WTC11 (cell line): ENCODE measurements around the gene SLC7A6. TPM values are rescaled to one million over a fixed set of nuclear protein-coding genes. Genes with fewer than 3 reads are reported as not detected.

Source experiments
- ATAC-seq: fragments of 200-7000 bp; cut with Tn5 transposase; 2 replicates; pipeline ENCODE4 v1.10.0; 2021; ENCODE audit warnings: mild to moderate bottlenecking, moderate library complexity
- CTCF ChIA-PET: fragments of 300-600 bp; sonication (Branson Sonifier 250); formaldehyde crosslinking; loops from one replicate; lab custom pipeline; 2021; ENCODE audit warnings: antibody characterized with exemption; lab: Charles Lee
- POLR2A ChIA-PET: fragments of 350-600 bp; sonication (Branson Sonifier 250); formaldehyde crosslinking; loops from one replicate; lab custom pipeline; 2021; ENCODE audit warnings: antibody characterized with exemption; lab: Charles Lee
- DNase-seq: peaks from one replicate; pipeline ENCODE4 v3.0.0; 2021; ENCODE audit warnings: low spot score
- H3K27ac Mint-ChIP-seq: 2 replicates; pipeline ENCODE4 v1.8.0; 2021; ENCODE audit warnings: mixed read lengths
- H3K27me3 Mint-ChIP-seq: 2 replicates; pipeline ENCODE4 v1.8.0; 2021; ENCODE audit warnings: low read depth, mild to moderate bottlenecking, moderate library complexity, mixed read lengths
- H3K36me3 Mint-ChIP-seq: 2 replicates; pipeline ENCODE4 v1.8.0; 2021; ENCODE audit warnings: mixed read lengths
- H3K4me1 Mint-ChIP-seq: 2 replicates; pipeline ENCODE4 v1.8.0; 2022; ENCODE audit warnings: mixed read lengths
- H3K4me3 Mint-ChIP-seq: 2 replicates; pipeline ENCODE4 v1.8.0; 2021; ENCODE audit warnings: mild to moderate bottlenecking, moderate library complexity, mixed read lengths
- H3K9me3 Mint-ChIP-seq: 2 replicates; pipeline ENCODE4 v1.8.0; 2021; ENCODE audit warnings: mixed read lengths
- AR ChIP-seq: fragments of 250-450 bp; sonication (Bioruptor Pico); IDR thresholded peaks from 2 replicates; pipeline ENCODE4 v1.9.0; 2021; ENCODE audit warnings: mild to moderate bottlenecking
- CDX4 ChIP-seq: fragments of 250-450 bp; sonication (Bioruptor Pico); IDR thresholded peaks from 2 replicates; pipeline ENCODE4 v1.9.0; 2021; ENCODE audit warnings: moderate library complexity, mild to moderate bottlenecking, inconsistent platforms, borderline replicate concordance
- CREB1 ChIP-seq: sonication (generic); formaldehyde crosslinking; IDR thresholded peaks from 2 replicates; pipeline ENCODE4 v1.8.0; 2023; ENCODE audit warnings: mild to moderate bottlenecking, missing genetic modification reagents
- ELF4 ChIP-seq: sonication (generic); formaldehyde crosslinking; IDR thresholded peaks from 2 replicates; pipeline ENCODE4 v1.8.1; 2022; ENCODE audit warnings: low read depth, mild to moderate bottlenecking, moderate library complexity, missing genetic modification reagents
- ETV6 ChIP-seq: sonication (generic); formaldehyde crosslinking; IDR thresholded peaks from 2 replicates; pipeline ENCODE4 v1.8.1; 2022; ENCODE audit warnings: mild to moderate bottlenecking, missing genetic modification reagents
- HMGXB4 ChIP-seq: sonication (generic); formaldehyde crosslinking; IDR thresholded peaks from 2 replicates; pipeline ENCODE4 v1.8.1; 2023; ENCODE audit warnings: mild to moderate bottlenecking, moderate library complexity, missing genetic modification reagents
- IRF2 ChIP-seq: sonication (generic); formaldehyde crosslinking; IDR thresholded peaks from 2 replicates; pipeline ENCODE4 v1.8.0; 2022; ENCODE audit warnings: low read depth, missing genetic modification reagents, borderline replicate concordance
- JAZF1 ChIP-seq: fragments of 250-450 bp; sonication (Bioruptor Pico); IDR thresholded peaks from 2 replicates; pipeline ENCODE4 v1.9.0; 2021; ENCODE audit warnings: moderate library complexity, mild to moderate bottlenecking, inconsistent platforms
- NFE2L1 ChIP-seq: sonication (generic); formaldehyde crosslinking; IDR thresholded peaks from 2 replicates; pipeline ENCODE4 v1.8.1; 2023; ENCODE audit warnings: missing genetic modification reagents
- NR2C2 ChIP-seq: sonication (generic); formaldehyde crosslinking; IDR thresholded peaks from 2 replicates; pipeline ENCODE4 v1.8.0; 2022; ENCODE audit warnings: mild to moderate bottlenecking, missing genetic modification reagents
- OVOL2 ChIP-seq: fragments of 250-450 bp; sonication (Bioruptor Pico); IDR thresholded peaks from 2 replicates; pipeline ENCODE4 v1.9.0; 2021; ENCODE audit warnings: mild to moderate bottlenecking, borderline replicate concordance
- SMAD3 ChIP-seq: sonication (generic); formaldehyde crosslinking; IDR thresholded peaks from 2 replicates; pipeline ENCODE4 v1.8.0; 2022; ENCODE audit warnings: missing genetic modification reagents, mild to moderate bottlenecking, borderline replicate concordance
- STAT6 ChIP-seq: sonication (generic); formaldehyde crosslinking; conservative IDR thresholded peaks from 2 replicates; pipeline ENCODE4 v1.8.1; 2023; ENCODE audit warnings: mild to moderate bottlenecking, low read depth, missing genetic modification reagents, moderate library complexity
- total RNA-seq: library from RNA; stranded (reverse); gene quantifications from 3 replicates; pipeline ENCODE4 v1.2.3, GENCODE V29; 2021
- TF ChIP-seq, protein P1 (sequence below): sonication (generic); formaldehyde crosslinking; IDR thresholded peaks from 2 replicates; pipeline ENCODE4 v1.8.1; 2023; ENCODE audit warnings: mild to moderate bottlenecking, missing genetic modification reagents, moderate library complexity
- TF ChIP-seq, protein P2 (sequence below): fragments of 250-450 bp; sonication (Bioruptor Pico); IDR thresholded peaks from 2 replicates; pipeline ENCODE4 v1.9.0; 2021; ENCODE audit warnings: mild to moderate bottlenecking, borderline replicate concordance

SLC7A6 gene
- total RNA-seq, 1 experiment from 2014 or later: 27.4 TPM

- no peak for TF ChIP-seq OVOL2 (CRISPR knock-in tag)
- TF ChIP-seq STAT6: no peak
- TF ChIP-seq NR2C2 (CRISPR knock-in tag): no peak
- TF ChIP-seq CDX4 (CRISPR knock-in tag): no peak
- TF ChIP-seq, protein P1, sequence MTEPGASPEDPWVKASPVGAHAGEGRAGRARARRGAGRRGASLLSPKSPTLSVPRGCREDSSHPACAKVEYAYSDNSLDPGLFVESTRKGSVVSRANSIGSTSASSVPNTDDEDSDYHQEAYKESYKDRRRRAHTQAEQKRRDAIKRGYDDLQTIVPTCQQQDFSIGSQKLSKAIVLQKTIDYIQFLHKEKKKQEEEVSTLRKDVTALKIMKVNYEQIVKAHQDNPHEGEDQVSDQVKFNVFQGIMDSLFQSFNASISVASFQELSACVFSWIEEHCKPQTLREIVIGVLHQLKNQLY (CRISPR knock-in tag): no peak
These were observed 19.7 kb downstream of the SLC7A6 start (continued) for GRCh38 chr16:68283801-68284598.

GRCh38 chr16:68284847-68285246, 20.5 kb downstream of the SLC7A6 start:
- no peak overlapping the region for H3K4me3 Mint-ChIP-seq
- ATAC-seq (no peak), DNase-seq (no peak)
- ChIA-PET CTCF (interaction anchor here (0.6 to 3.3 kb wide), 4 partner anchors 18 to 79 kb away, joined by 3 to 13 read pairs (median 4); partner anchors contain the start of gene SLC7A6), POLR2A (no interaction called here)
- H3K27me3 Mint-ChIP-seq: no peaks in the 10 kb centered on the region
- no peak for TF ChIP-seq SMAD3 (CRISPR knock-in tag)
- TF ChIP-seq NFE2L1 (CRISPR knock-in tag): no peak
- no peak for TF ChIP-seq ETV6 (CRISPR knock-in tag)
- no peak for TF ChIP-seq IRF2 (CRISPR knock-in tag)
- no peak for TF ChIP-seq AR (CRISPR knock-in tag)
- TF ChIP-seq ELF4 (CRISPR knock-in tag): no peak
- TF ChIP-seq OVOL2 (CRISPR knock-in tag): no peak
- TF ChIP-seq CREB1 (CRISPR knock-in tag): no peak
- TF ChIP-seq JAZF1 (CRISPR knock-in tag): no peak
- TF ChIP-seq, protein P2, sequence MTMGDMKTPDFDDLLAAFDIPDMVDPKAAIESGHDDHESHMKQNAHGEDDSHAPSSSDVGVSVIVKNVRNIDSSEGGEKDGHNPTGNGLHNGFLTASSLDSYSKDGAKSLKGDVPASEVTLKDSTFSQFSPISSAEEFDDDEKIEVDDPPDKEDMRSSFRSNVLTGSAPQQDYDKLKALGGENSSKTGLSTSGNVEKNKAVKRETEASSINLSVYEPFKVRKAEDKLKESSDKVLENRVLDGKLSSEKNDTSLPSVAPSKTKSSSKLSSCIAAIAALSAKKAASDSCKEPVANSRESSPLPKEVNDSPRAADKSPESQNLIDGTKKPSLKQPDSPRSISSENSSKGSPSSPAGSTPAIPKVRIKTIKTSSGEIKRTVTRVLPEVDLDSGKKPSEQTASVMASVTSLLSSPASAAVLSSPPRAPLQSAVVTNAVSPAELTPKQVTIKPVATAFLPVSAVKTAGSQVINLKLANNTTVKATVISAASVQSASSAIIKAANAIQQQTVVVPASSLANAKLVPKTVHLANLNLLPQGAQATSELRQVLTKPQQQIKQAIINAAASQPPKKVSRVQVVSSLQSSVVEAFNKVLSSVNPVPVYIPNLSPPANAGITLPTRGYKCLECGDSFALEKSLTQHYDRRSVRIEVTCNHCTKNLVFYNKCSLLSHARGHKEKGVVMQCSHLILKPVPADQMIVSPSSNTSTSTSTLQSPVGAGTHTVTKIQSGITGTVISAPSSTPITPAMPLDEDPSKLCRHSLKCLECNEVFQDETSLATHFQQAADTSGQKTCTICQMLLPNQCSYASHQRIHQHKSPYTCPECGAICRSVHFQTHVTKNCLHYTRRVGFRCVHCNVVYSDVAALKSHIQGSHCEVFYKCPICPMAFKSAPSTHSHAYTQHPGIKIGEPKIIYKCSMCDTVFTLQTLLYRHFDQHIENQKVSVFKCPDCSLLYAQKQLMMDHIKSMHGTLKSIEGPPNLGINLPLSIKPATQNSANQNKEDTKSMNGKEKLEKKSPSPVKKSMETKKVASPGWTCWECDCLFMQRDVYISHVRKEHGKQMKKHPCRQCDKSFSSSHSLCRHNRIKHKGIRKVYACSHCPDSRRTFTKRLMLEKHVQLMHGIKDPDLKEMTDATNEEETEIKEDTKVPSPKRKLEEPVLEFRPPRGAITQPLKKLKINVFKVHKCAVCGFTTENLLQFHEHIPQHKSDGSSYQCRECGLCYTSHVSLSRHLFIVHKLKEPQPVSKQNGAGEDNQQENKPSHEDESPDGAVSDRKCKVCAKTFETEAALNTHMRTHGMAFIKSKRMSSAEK (CRISPR knock-in tag): no peak
- no peak for TF ChIP-seq HMGXB4
- H3K9me3 Mint-ChIP-seq: no peaks in the 10 kb centered on the region
- H3K27ac Mint-ChIP-seq: no peak overlapping the region
- peaks cover 2% of the 10 kb centered on the region for H3K4me1 Mint-ChIP-seq
- H3K36me3 Mint-ChIP-seq: peaks cover 15% of the 10 kb centered on the region
